NCI-H345 treated with DMSO at 0.1 percent for 48 hours (cell line): Measurements from ENCODE around the gene SRSF2.
"Not testable (repeated sequence)": the region's sequence is repeated elsewhere in the genome, so short reads cannot be mapped to it uniquely, and the experiment has no call there.

Source experiments
- DNase-seq: peaks from one replicate; lab custom pipeline; 2025; ENCODE audit not compliant: unreplicated experiment; lab: John Stamatoyannopoulos, UW

The SRSF2 gene

GRCh38 chr17:76722279-76722678 lies 14.9 kb downstream of the SRSF2 start:
- no peak for DNase-seq

DNA sequence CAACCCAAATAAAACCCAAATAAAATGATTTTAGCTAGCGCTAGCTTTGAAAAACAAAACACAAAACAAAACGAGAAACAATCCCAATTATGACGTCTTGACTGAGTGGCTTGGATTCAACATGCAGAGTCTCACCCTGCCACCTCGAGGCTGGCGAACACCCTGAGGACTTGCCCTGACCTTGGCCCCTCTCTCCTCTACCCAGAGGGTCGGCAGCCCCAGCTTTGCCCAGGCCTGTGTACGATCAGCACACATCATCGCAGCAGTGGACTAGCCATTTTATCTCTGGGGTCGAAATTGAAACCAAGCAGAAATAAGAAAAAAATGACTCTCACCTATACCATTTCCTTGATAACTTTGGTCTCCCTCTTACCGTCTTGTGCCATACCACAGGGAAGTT lies 15.7 kb downstream of the SRSF2 start:
- DNase-seq, result no peak

DNA sequence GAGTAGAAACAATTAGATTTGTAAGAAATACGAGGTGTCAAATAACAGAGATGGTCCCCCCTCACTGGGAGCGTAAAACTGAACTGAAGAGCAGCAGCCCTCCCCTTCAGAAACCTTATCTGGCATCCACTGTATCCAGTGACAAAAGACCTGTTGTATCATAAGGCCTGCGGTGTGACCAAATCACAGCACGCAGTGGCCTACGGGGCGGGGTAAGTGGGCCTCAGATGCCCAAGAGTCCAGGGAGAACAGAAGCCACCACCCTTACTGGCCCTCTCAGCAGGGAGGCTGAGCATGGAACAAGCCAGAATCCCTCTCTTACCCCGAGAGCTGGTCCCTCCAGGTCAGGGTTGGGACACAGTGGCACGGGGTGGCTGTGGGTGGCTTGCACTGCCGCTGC lies 16.2 kb downstream of the SRSF2 start:
- DNase-seq, result no peak

DNA sequence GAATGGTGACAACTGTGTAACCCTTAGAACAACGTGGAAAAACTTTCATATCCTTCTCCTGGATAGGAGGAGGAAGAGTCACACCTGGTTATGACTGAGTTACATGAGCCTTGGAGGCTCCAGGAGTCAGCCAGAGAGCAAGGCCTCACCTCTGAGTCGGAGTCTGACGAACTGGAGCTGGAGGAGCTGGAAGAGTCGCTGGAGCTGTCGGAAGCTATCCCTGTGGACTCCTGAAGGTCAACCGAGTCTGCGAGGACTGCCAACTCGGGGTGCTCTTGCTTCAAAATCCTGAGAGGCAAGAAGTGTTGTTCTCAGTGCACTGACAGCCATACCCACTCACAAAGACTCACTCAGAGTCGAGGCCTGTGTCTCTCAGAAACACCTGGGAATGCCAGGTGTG lies 16.9 kb downstream of the SRSF2 start:
- no peak for DNase-seq

GRCh38 chr17:76718516-76718915 lies 18.6 kb downstream of the SRSF2 start:
- DNase-seq, result no peak

DNA sequence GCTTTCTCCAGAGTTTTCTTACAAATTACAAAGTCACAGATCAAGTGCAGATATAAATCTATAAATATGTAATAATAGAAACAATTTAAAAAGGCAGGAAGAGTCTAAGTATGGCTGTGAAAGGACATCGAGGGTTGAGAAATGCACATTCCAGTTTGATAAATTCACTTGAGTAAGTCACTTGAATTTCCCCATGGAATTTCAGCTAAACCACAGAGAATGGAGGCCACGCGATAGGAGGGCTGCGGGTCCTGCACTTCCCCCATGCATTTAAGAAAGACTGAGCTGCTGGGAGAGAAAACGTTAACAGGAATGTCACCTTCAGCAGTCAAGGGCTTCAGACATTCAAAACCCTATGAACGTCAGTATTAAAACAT lies 20.3 kb downstream of the SRSF2 start:
- no peak for DNase-seq

- DNase-seq, result no peak
These were observed 20.8 kb downstream of the SRSF2 start for GRCh38 chr17:76716146-76716838.

GRCh38 chr17:76715496-76715830 lies 21.7 kb downstream of the SRSF2 start:
- no peak for DNase-seq

GRCh38 chr17:76714822-76715495 lies 22.2 kb downstream of the SRSF2 start:
- DNase-seq, result no peak

DNA sequence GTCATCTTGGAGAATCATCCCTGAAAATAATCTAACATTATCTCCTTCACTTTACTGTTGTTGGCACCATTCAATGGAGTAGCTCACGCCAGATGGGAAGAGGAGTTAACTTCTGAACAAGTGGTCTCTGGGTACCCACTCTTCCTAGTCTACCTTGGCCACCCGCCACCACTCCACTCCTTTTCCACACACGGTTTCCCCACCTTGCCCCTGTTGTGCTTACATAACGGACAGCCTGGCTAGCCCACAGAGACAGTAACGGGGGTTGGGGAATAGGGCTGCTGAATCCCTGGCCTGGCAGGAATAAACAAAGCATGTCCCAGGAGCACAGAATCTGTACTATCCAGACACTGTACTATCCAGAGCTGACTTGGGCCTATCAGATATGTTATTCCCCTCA lies 22.8 kb downstream of the SRSF2 start:
- DNase-seq, result no peak

GRCh38 chr17:76713765-76714164 lies 23.4 kb downstream of the SRSF2 start:
- DNase-seq, result no peak

DNA sequence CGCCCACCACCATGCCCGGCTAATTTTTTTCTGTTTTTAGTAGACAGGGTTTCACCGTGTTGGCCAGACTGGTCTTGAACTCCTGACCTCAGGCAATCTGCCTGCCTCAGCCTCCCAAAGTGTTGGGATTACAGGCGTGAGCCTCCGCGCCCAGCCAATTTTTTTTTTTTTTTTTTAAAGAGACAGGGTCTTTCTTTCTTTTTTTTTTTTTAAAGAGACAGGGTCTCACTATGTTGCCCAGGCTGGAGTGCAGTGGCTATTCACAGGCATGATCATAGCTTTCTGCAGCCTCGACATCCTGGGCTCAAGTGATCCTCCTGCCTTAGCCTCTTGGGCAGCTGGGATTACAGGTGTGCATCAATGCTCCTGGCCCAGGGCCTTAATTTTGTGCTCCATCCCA lies 24.8 kb downstream of the SRSF2 start:
- not testable (repeated sequence) for DNase-seq

GRCh38 chr17:76710863-76711611 lies 26.1 kb downstream of the SRSF2 start, which contains the start of gene MXRA7:
Gene MXRA7 (minus strand): TSS chr17:76710965. CDS start chr17:76710946, 19 bp downstream.
- DNase-seq, result no peak

- not testable (repeated sequence) for DNase-seq
These were observed 26.9 kb downstream of the SRSF2 start for GRCh38 chr17:76709951-76710862.

DNA sequence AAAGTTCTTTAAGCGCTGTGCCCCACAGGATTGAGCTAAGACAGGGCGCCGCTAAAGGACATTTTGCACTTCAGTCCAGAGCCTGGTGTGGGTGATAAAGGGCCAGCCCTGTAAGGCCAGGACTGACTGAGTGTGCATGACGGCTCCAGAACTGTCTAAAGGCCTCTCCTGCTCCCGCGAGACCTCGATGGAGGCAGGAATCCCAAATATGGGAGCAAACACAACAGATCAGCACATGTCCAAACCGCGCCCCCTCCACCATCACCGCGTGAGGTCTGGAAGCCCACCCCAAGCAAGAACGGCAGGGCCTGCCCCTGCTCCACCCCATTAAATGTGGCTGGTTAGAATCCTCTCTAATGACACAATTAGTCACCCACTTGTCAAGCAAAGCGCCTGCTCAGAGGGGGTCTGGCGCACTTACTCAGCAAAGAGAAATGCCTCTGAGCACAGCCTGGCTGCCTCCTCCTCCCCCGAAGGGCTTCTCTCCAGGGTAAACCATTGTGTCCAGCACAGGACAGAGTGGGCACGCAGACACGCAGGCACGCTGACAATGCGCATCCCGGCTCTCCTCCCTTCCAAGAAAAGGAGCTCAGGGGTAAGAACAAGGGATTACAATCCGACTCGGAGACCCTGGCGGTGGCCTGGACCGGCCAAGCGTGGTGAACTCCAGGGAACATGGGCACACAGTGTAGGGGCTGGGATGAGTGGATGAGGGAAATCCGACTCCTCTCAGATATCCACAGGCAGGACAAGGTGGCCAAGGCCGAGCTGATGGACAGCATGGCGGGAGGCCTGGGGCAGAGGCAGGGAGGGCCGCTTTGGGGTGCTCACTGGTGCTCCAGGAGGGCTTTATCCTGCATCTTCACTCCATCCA lies 27.8 kb downstream of the SRSF2 start:
- no peak for DNase-seq

DNA sequence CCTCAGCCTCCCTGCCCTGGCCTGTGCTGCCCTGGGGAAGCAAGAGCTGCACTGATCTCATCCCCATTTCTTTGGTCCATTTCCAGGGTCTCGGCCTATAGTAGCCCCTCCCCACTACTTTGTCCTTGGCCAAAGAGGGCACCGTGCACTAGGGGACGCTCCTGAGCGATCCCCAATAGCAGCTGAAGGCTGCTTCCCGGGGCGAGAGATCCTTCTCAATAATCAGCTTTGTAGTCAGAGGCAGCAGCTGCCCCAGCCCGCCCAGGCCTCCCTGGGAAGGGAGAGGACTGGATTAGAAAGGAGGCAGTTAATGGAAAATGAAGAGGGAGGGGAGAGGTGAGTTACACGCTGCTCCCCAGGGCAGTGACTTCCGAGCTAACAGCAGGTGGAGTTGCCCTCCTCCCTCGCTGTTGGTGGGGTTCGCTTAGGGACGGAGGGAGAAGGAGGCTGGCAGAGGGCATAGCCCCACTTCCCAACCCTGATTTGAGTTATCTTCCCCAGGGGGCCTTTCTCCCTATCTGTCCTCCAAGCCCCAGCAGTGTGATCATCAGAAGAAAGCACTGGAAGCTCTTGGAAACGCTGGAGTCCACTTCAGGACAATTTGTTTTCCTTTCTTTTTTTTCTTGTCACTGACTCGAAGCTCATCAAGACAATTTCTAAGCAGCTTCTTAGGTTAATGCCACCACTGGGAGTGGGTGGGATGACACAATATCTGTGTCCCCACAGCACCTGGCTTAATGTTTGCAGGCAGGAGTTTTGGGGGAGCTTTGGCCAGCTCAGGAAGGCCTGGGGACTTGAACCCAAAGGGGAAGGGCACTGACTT lies 28.9 kb downstream of the SRSF2 start:
- no peak for DNase-seq

- DNase-seq, result no peak
These were observed 30.3 kb downstream of the SRSF2 start for GRCh38 chr17:76706817-76707216.

- DNase-seq, result no peak
These were observed 32.3 kb downstream of the SRSF2 start for GRCh38 chr17:76704805-76705204.

- DNase-seq, result no peak
These were observed 34.0 kb downstream of the SRSF2 start for GRCh38 chr17:76702941-76703637.
